Tracheal epithelial cell (primary cell): Measurements from ENCODE around the gene ARL6IP1. TPM values are rescaled to one million over a fixed set of nuclear protein-coding genes. Genes with fewer than 3 reads are reported as not detected.

Source experiments
- total RNA-seq: library from RNA; depleted of rRNA; stranded (reverse); fragments of >200 nt; gene quantifications from 2 replicates; pipeline ENCODE4 v1.2.1, GENCODE V29; 2014

Gene ARL6IP1
- 230 and 306 TPM in 2 replicates for total RNA-seq

DNA sequence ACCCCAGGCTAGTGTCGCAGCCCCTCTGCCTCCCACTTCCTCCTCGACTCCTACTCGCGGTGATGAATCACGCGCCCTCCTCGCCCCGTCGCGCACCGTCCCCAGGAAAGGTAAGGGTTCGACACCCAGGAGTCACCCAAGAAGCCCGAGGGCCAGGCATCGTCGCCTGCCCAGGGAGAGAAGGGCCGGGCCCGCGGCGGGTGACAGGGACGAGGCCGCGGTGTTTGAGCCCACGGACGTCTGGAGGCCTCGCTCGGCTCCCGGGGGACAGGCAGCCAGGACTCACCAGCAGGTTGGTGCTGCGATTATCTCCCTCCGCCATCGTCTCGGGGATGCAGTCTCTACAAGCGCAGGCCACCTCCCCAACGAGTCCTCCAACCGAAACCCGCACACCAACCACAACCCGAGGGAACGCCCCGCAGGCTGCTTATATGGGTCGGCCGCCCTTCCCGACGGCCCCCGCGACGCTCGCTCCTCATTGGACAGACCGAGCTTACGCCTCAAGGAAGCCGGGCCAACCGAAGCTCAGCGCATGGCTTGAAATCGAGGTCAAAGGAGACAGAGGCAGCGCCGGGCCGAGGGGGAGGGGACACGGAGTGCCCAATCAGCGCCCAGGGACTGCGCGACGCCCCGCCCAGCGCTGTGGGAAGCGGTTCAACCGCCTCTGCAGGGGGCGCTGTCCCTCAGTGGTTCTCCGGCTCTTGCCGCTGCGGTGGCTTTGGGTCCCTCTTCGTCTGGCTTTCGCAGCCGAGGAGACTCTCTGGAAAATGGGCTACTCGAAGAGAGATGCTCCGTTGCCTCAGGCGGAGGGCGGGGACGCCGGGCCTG lies at the start of gene ARL6IP1:
Gene ARL6IP1 (minus strand): TSS at position 405 of the 828 bp plus-strand sequence. CDS start 83 bp downstream, at position 322.

DNA sequence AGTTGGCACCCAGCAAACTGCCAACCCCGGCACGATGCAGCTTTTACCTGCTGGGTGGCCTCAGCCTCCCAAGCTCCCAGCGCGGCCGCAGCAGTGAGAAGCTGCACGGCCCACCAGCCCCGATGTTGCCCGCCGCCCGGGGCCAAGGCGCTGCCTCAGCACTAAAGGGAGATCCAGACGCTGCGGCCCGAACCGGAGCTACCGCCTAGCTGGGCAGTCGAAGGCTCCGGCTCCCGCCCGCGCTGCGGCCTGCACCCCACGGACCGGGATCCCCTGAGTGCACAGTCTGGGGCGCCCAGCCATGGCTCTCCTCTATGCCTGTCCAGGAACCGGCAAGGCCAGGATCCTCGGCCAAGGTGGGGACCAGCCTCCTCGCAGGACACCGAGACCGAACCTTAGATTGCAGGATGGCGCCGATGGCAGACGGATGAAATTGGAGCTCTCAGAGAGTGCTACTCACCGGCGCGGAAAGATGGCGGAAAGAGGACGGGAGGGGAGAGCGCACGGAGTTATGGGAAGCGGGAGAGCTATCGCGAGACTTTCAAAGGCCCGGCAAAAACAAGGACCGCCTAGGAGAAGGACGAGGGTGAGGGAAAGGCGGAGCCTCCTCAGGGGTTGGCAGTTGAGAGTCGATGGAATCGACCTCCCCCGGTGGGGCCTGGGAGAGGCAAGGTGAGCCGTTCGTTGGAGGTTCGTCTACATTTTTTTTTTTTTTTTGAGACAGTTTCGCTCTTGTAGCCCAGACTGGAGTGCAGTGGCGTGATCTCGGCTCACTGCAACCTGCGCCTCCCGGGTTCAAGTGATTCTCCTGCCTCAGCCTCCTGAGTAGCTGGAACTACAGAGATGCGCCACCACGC lies 11.3 kb downstream of the ARL6IP1 start, which contains the start of gene RPS15A:
Gene RPS15A (minus strand): TSS at position 485 of the 857 bp plus-strand sequence. CDS start 1,221 bp downstream, outside the sequence.

Other genes with a start within 250 kb of the ARL6IP1 start
- gene NOMO2, start 239.5 kb downstream of the ARL6IP1 start, total RNA-seq = 92.1 and 109 TPM in 2 replicates
- gene RPS15A, start 11.2 kb downstream of the ARL6IP1 start, total RNA-seq = 2,909 and 3,577 TPM in 2 replicates
- 74.9 and 94.6 TPM in 2 replicates for gene SMG1, start 124.9 kb upstream of the ARL6IP1 start, total RNA-seq
- 3.4 and 5.3 TPM in 2 replicates for gene TMC7, start 182.4 kb upstream of the ARL6IP1 start, total RNA-seq